ENCODE results near the gene THSD4.

DNA sequence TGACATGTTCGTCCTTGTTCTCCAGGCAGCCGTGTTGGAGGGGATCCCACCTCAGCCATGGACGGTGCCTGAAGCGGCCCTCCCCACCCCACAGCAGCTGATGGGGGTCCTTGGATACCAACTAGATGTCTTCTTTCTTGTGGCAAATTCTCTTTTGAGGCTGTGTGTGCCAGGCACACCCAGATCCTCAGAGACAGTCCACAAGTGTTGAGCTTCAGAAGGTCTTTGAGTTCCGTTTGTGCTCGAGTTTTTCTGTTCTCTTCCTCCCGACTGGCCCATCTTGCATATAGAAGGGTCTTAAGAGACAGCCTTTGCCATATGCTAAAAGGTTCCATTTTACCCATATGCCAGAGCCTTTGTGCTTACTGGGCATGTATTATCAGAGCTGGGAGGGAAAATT is 227.4 kb downstream of the THSD4 start:
- TF ChIP-seq POLR2A (IDR thresholded peaks at IDR 0.05) (no peak), CTCF (IDR thresholded peaks at IDR 0.05) (no peak)
